Gastroesophageal sphincter (tissue), 4 donors: ENCODE measurements around the gene NOL3. TPM values are rescaled to one million over a fixed set of nuclear protein-coding genes. Genes with fewer than 3 reads are reported as not detected.

ENCODE experiments used
- ATAC-seq: fragments of 150-250 bp; one replicate; pipeline ENCODE4 v1.9.1; 2016; ENCODE audit warnings: mild to moderate bottlenecking, moderate library complexity
- H3K27ac ChIP-seq, 4 donors: fragments of 200-600 bp; sonication (generic) in 3 of 4; 1 replicate in 3 of 4; 2 replicates in 1 of 4; pipeline ENCODE4 v1.5.1; 2016 to 2019
- H3K27me3 ChIP-seq: fragments of 200-600 bp; sonication (generic); one replicate; pipeline ENCODE4 v1.5.1; 2019
- H3K36me3 ChIP-seq, 2 donors: fragments of 200-600 bp; sonication (generic); one replicate each; pipeline ENCODE4 v1.5.1; 2019; ENCODE audit warnings: control low read depth in 1 of 2
- H3K4me1 ChIP-seq, 3 donors: fragments of 200-600 bp; sonication (generic); 1 replicate in 2 of 3; 2 replicates in 1 of 3; pipeline ENCODE4 v1.5.1; 2016 to 2019; ENCODE audit warnings: control low read depth in 2 of 3
- H3K4me3 ChIP-seq, 2 donors: fragments of 200-600 bp; sonication (generic); one replicate each; pipeline ENCODE4 v1.5.1; 2019; ENCODE audit warnings: mild to moderate bottlenecking in 1 of 2, moderate library complexity in 1 of 2
- H3K9me3 ChIP-seq, 3 donors: fragments of 200-600 bp; sonication (generic); one replicate each; pipeline ENCODE4 v1.5.1; 2017 to 2019; ENCODE audit warnings: control low read depth in 2 of 3
- EP300 ChIP-seq: sonication (generic); formaldehyde crosslinking; IDR thresholded peaks from one replicate; pipeline ENCODE4 v1.6.1; 2017; ENCODE audit warnings: antibody characterized with exemption, mild to moderate bottlenecking
- POLR2A ChIP-seq, 2 donors: fragments of 450-650 bp; IDR thresholded peaks; one replicate each; pipeline ENCODE4 v1.6.1; 2017; ENCODE audit warnings: antibody characterized with exemption in 2 of 2, mild to moderate bottlenecking in 2 of 2, moderate library complexity in 1 of 2
- POLR2AphosphoS5 ChIP-seq: sonication (generic); formaldehyde crosslinking; IDR thresholded peaks from one replicate; pipeline ENCODE4 v1.6.1; 2017; ENCODE audit warnings: antibody characterized with exemption
- WGBS, 2 donors: methylation state at CpG; one replicate each; pipeline ENCODE4 v1.1.5; 2018; ENCODE audit warnings: low coverage in 1 of 2; 5-methylcytosine and 5-hydroxymethylcytosine counted together
- total RNA-seq, 4 donors: library from RNA; depleted of rRNA; stranded (reverse); fragments of >200 nt; gene quantifications; one replicate each; pipeline ENCODE4 v1.1.0, GENCODE V29; 2016
- TF ChIP-seq, protein P1 (sequence below), 4 experiments: fragments of 200-600 bp in 2 of 4; fragments of 450-650 bp in 2 of 4; sonication (generic) in 1 of 4; IDR thresholded peaks; one replicate each; pipeline ENCODE4 v1.5.1; 2017 to 2019; ENCODE audit warnings: antibody characterized with exemption in 4 of 4, mild to moderate bottlenecking in 2 of 4, moderate library complexity in 2 of 4

Gene NOL3
- total RNA-seq, 4 donors from 2014 or later, result 23.0 to 78.9 (median 49.9) TPM

- no peaks in the 10 kb centered on the region for H3K27me3 ChIP-seq
- H3K36me3 ChIP-seq, result no peaks in the 10 kb centered on the region
- no peak for TF ChIP-seq POLR2AphosphoS5
- no peak for TF ChIP-seq EP300
- TF ChIP-seq, protein P1, sequence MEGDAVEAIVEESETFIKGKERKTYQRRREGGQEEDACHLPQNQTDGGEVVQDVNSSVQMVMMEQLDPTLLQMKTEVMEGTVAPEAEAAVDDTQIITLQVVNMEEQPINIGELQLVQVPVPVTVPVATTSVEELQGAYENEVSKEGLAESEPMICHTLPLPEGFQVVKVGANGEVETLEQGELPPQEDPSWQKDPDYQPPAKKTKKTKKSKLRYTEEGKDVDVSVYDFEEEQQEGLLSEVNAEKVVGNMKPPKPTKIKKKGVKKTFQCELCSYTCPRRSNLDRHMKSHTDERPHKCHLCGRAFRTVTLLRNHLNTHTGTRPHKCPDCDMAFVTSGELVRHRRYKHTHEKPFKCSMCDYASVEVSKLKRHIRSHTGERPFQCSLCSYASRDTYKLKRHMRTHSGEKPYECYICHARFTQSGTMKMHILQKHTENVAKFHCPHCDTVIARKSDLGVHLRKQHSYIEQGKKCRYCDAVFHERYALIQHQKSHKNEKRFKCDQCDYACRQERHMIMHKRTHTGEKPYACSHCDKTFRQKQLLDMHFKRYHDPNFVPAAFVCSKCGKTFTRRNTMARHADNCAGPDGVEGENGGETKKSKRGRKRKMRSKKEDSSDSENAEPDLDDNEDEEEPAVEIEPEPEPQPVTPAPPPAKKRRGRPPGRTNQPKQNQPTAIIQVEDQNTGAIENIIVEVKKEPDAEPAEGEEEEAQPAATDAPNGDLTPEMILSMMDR (IDR thresholded peaks at IDR 0.05), result peak in 3 of 4 experiments; percentile 99
- no peak for TF ChIP-seq POLR2A (IDR thresholded peaks at IDR 0.05)
- ATAC-seq, result peak; percentile 54
- H3K27ac ChIP-seq, result no peak overlapping the region
- H3K9me3 ChIP-seq, result no peaks in the 10 kb centered on the region
- peaks cover 0 to 51% (median 18%) of the 10 kb centered on the region in 3 donors for H3K4me1 ChIP-seq
- peak overlapping the region in 1 of 2 donors; percentile 28 for H3K4me3 ChIP-seq
- 2 to 11% methylated on average over 9 to 13 of the region's 74 CpGs for WGBS, 2 donors
These were observed 14.8 kb upstream of the NOL3 start for GRCh38 chr16:67155295-67156142.

GRCh38 chr16:67156143-67156844 lies 14.0 kb upstream of the NOL3 start:
- Histone ChIP-seq H3K4me3 (no peak overlapping the region), H3K9me3 (no peaks in the 10 kb centered on the region), H3K27ac (no peak overlapping the region), H3K27me3 (no peaks in the 10 kb centered on the region), H3K36me3 (no peaks in the 10 kb centered on the region), H3K4me1 (peaks cover 0 to 51% (median 19%) of the 10 kb centered on the region in 3 donors)
- ATAC-seq, result no peak
- 50 to 72% methylated on average over 4 of the region's 15 CpGs for WGBS, 2 donors
- TF ChIP-seq, protein P1 (IDR thresholded peaks at IDR 0.05), result no peak
- no peak for TF ChIP-seq POLR2A (IDR thresholded peaks at IDR 0.05)
- TF ChIP-seq POLR2AphosphoS5, result no peak
- TF ChIP-seq EP300, result no peak

DNA sequence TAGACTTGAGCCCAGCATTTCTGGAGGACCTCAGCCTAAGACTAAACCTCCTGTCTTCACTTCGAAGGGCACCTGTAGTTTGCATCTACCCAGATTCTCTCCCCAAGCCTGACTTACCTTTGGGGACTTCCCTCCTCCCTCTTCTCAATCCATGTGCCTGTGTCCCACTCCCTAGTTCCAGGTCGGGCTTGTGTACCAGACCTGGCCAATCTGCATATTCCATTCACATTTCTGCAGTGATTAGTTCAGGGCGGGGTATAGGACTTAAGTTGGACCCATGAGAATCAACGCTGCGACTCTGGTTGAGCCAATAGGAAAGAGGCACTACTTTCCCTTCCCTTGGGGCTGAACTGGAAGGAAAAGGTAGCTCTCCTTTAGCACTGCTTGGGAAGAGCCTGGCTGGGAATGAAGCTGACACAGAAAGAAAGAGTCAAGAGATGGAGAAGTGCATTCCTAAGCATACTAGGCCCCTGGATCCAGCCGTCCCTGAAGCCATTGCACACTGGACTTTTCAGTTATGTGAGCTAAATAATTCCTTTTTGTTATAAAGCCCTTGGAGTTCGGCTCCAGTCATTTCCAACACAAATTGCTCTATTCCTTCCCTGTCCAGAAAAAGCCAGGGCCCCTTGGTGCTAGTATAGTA lies 13.1 kb upstream of the NOL3 start:
- Histone ChIP-seq H3K36me3 (no peaks in the 10 kb centered on the region), H3K27ac (no peak overlapping the region), H3K27me3 (peaks cover 2% of the 10 kb centered on the region), H3K9me3 (no peaks in the 10 kb centered on the region), H3K4me1 (peaks cover 0 to 55% (median 22%) of the 10 kb centered on the region in 3 donors), H3K4me3 (no peak overlapping the region)
- ATAC-seq, result no peak
- WGBS, 2 donors, result 50 to 51% methylated on average over 5 to 6 of the region's 7 CpGs
- no peak for TF ChIP-seq POLR2A (IDR thresholded peaks at IDR 0.05)
- no peak for TF ChIP-seq EP300
- TF ChIP-seq, protein P1 (IDR thresholded peaks at IDR 0.05), result no peak
- TF ChIP-seq POLR2AphosphoS5, result no peak

GRCh38 chr16:67157892-67158635 lies 12.3 kb upstream of the NOL3 start:
- H3K27ac ChIP-seq, result no peak overlapping the region
- H3K9me3 ChIP-seq, result no peaks in the 10 kb centered on the region
- no peak overlapping the region for H3K4me3 ChIP-seq
- TF ChIP-seq, protein P1 (IDR thresholded peaks at IDR 0.05), result no peak
- TF ChIP-seq POLR2AphosphoS5 (no peak), POLR2A (IDR thresholded peaks at IDR 0.05) (no peak), EP300 (no peak)
- no peaks in the 10 kb centered on the region for H3K36me3 ChIP-seq
- no peak for ATAC-seq
- peaks cover 0 to 64% (median 28%) of the 10 kb centered on the region in 3 donors for H3K4me1 ChIP-seq
- 82 to 86% methylated on average over 2 to 6 of the region's 7 CpGs for WGBS, 2 donors
- peaks cover 11% of the 10 kb centered on the region for H3K27me3 ChIP-seq
